T-helper 17 cell (primary cell): ENCODE results near the gene PRRC2B. TPM values are rescaled to one million over a fixed set of nuclear protein-coding genes. Genes with fewer than 3 reads are reported as not detected.
A peak's percentile ranks its signal among the peaks of the same experiment; 100 is the strongest.

Experiments
- ATAC-seq: fragments of 150-1000 bp; cut with Tn5 transposase; 2 replicates; pipeline ENCODE4 v1.10.0; 2021; ENCODE audit warnings: mild to moderate bottlenecking, moderate library complexity
- DNase-seq, 3 donors: peaks; one replicate each; pipeline versions ENCODE4 v3.0.0 to v3.0.0-alpha.2; 2020 to 2021
- H3K9me3 ChIP-seq: one replicate; pipeline ENCODE4 v1.7.0; 2013; ENCODE audit warnings: low read length, mild to moderate bottlenecking; ENCODE audit not compliant: control insufficient read depth, poor library complexity, severe bottlenecking
- H3K27ac Mint-ChIP-seq: one replicate; pipeline ENCODE4 v1.8.0; 2022; ENCODE audit warnings: mild to moderate bottlenecking, moderate library complexity, mixed read lengths
- H3K27me3 Mint-ChIP-seq: one replicate; pipeline ENCODE4 v1.8.0; 2022; ENCODE audit warnings: mixed read lengths
- H3K36me3 Mint-ChIP-seq: one replicate; pipeline ENCODE4 v1.8.0; 2022; ENCODE audit warnings: low read depth, mixed read lengths
- H3K4me1 Mint-ChIP-seq: one replicate; pipeline ENCODE4 v1.8.0; 2022; ENCODE audit warnings: mild to moderate bottlenecking, mixed read lengths
- H3K4me3 Mint-ChIP-seq: one replicate; pipeline ENCODE4 v1.8.0; 2022; ENCODE audit warnings: mild to moderate bottlenecking, moderate library complexity, mixed read lengths
- total RNA-seq, 4 donors: library from RNA in 2 of 4; stranded (reverse) in 2 of 4; gene quantifications; one replicate each; pipeline ENCODE4 v1.2.3 and lab custom pipeline; 2022 to 2026

The PRRC2B gene
- total RNA-seq, 2 donors from 2014 or later: 193 to 241 TPM

GRCh38 chr9:131406563-131407436 lies 12.9 kb downstream of the PRRC2B start:
- H3K4me1 Mint-ChIP-seq: peaks cover 62% of the 10 kb centered on the region
- no peak for DNase-seq
- no peaks in the 10 kb centered on the region for H3K27me3 Mint-ChIP-seq
- peak overlapping the region; percentile 96 for H3K27ac Mint-ChIP-seq
- no peaks in the 10 kb centered on the region for H3K9me3 ChIP-seq
- peak overlapping the region; percentile 87 for H3K4me3 Mint-ChIP-seq
- H3K36me3 Mint-ChIP-seq: no peaks in the 10 kb centered on the region
- ATAC-seq: peak; percentile 24

DNA sequence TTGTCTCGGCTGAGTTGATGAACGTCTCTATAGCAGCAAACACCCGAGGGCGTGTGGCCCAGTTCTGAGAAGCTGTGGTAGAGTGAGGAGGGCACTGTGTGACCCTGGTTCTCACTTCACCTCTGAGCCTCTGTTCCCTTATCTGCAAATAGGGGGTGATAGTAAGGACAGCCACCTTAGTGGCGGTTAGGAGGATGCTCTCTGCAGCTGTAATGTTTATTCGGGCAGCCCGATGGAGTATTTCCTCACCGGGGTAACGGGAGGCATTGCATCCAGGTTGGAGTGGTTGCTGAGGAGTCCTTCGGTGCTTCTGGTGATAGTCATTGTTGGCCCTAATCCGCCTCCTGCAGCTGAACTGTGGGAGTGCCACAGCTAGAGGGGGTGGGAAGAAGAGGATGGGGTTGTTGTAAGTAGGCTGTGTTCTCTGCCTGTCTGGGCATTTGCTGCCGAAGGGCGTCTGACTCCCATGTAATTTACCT lies 13.9 kb downstream of the PRRC2B start:
- no peaks in the 10 kb centered on the region for H3K9me3 ChIP-seq
- Mint-ChIP-seq H3K4me1 (peaks cover 62% of the 10 kb centered on the region), H3K4me3 (peak overlapping the region; percentile 87), H3K36me3 (peaks cover 2% of the 10 kb centered on the region), H3K27ac (peak overlapping the region; percentile 96), H3K27me3 (no peaks in the 10 kb centered on the region)
- DNase-seq (peak in 2 of 3 donors; percentile 32 to 36), ATAC-seq (peak; percentile 77)

DNA sequence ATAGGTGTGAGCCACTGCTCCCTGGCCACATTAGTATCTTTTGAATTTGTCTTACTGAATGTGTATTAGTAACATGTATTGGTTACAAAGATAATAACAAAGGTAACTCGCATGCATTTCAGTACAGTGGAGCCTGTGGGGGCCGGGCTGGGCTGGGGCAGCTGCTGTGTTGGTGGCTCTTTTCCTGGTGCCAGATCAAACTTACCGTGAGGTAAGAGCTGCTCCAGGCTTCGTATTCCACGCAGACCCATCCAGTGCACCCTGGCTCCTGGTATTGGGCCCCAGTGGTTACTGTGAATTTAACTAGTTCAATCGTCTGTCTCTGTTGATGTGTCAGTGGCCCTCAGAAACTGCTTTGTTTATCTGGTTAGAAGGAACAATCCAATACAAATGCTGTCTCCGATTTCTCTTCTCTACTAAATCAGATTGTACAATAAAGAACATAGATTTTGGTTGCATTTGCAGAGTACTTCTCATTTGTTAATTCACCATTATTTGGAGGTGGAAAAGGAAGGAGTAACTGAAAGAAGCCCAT lies 15.6 kb downstream of the PRRC2B start:
- H3K27me3 Mint-ChIP-seq: no peaks in the 10 kb centered on the region

GRCh38 chr9:131410044-131410491 lies 16.2 kb downstream of the PRRC2B start:
- H3K9me3 ChIP-seq: no peaks in the 10 kb centered on the region
- ATAC-seq (peak; percentile 48), DNase-seq (peak in 2 of 3 donors; percentile 18 to 25)
- no peaks in the 10 kb centered on the region for H3K27me3 Mint-ChIP-seq
- peaks cover 66% of the 10 kb centered on the region for H3K4me1 Mint-ChIP-seq
- H3K27ac Mint-ChIP-seq: peak overlapping the region; percentile 94
- peak overlapping the region; percentile 89 for H3K4me3 Mint-ChIP-seq
- peaks cover 5% of the 10 kb centered on the region for H3K36me3 Mint-ChIP-seq

More for the DNA sequence above, 15.6 kb downstream of the PRRC2B start:
- peak overlapping the region; percentile 94 for H3K27ac Mint-ChIP-seq
- H3K4me3 Mint-ChIP-seq: peak overlapping the region; percentile 89
- ATAC-seq (no peak), DNase-seq (no peak)
- H3K4me1 Mint-ChIP-seq: peaks cover 67% of the 10 kb centered on the region
- H3K36me3 Mint-ChIP-seq: peaks cover 5% of the 10 kb centered on the region
- no peaks in the 10 kb centered on the region for H3K9me3 ChIP-seq

GRCh38 chr9:131411719-131412681 lies 18.1 kb downstream of the PRRC2B start:
- DNase-seq (no peak), ATAC-seq (no peak)
- peak overlapping the region; percentile 83 for H3K27ac Mint-ChIP-seq
- H3K4me1 Mint-ChIP-seq: peaks cover 60% of the 10 kb centered on the region
- no peaks in the 10 kb centered on the region for H3K9me3 ChIP-seq
- H3K27me3 Mint-ChIP-seq: no peaks in the 10 kb centered on the region
- peak overlapping the region; percentile 28 for H3K4me3 Mint-ChIP-seq
- peaks cover 5% of the 10 kb centered on the region for H3K36me3 Mint-ChIP-seq

- Mint-ChIP-seq H3K27ac (peak overlapping the region; percentile 91), H3K4me1 (peaks cover 67% of the 10 kb centered on the region), H3K27me3 (no peaks in the 10 kb centered on the region), H3K36me3 (peaks cover 8% of the 10 kb centered on the region), H3K4me3 (no peak overlapping the region)
- ATAC-seq (no peak), DNase-seq (no peak)
- no peaks in the 10 kb centered on the region for H3K9me3 ChIP-seq
These were observed 22.6 kb downstream of the PRRC2B start for GRCh38 chr9:131416509-131416908.

GRCh38 chr9:131417264-131418142 lies 23.6 kb downstream of the PRRC2B start:
- Mint-ChIP-seq H3K4me3 (peak overlapping the region; percentile 75), H3K27ac (peak overlapping the region; percentile 91), H3K36me3 (peaks cover 6% of the 10 kb centered on the region), H3K4me1 (peaks cover 65% of the 10 kb centered on the region), H3K27me3 (no peaks in the 10 kb centered on the region)
- peak; percentile 26 for ATAC-seq
- no peak for DNase-seq
- no peaks in the 10 kb centered on the region for H3K9me3 ChIP-seq

GRCh38 chr9:131418143-131419025 lies 24.5 kb downstream of the PRRC2B start:
- ATAC-seq: peak; percentile 18
- no peaks in the 10 kb centered on the region for H3K27me3 Mint-ChIP-seq

GRCh38 chr9:131419026-131419614 lies 25.2 kb downstream of the PRRC2B start:
- Mint-ChIP-seq H3K4me1 (peaks cover 65% of the 10 kb centered on the region), H3K27ac (peak overlapping the region; percentile 91), H3K36me3 (peaks cover 4% of the 10 kb centered on the region), H3K27me3 (no peaks in the 10 kb centered on the region), H3K4me3 (peak overlapping the region; percentile 63)
- DNase-seq: no peak
- ATAC-seq: peak; percentile 36
- no peaks in the 10 kb centered on the region for H3K9me3 ChIP-seq

More at GRCh38 chr9:131418143-131419025, 24.5 kb downstream of the PRRC2B start:
- Mint-ChIP-seq H3K4me3 (peak overlapping the region; percentile 75), H3K36me3 (peaks cover 6% of the 10 kb centered on the region), H3K4me1 (peaks cover 69% of the 10 kb centered on the region), H3K27ac (peak overlapping the region; percentile 91)
- no peak for DNase-seq
- no peaks in the 10 kb centered on the region for H3K9me3 ChIP-seq

- Mint-ChIP-seq H3K4me3 (peak overlapping the region; percentile 76), H3K36me3 (peaks cover 3% of the 10 kb centered on the region), H3K27me3 (no peaks in the 10 kb centered on the region), H3K27ac (peak overlapping the region; percentile 91), H3K4me1 (peaks cover 68% of the 10 kb centered on the region)
- H3K9me3 ChIP-seq: no peaks in the 10 kb centered on the region
- ATAC-seq (no peak), DNase-seq (no peak)
These were observed 25.8 kb downstream of the PRRC2B start for GRCh38 chr9:131419716-131420115.

DNA sequence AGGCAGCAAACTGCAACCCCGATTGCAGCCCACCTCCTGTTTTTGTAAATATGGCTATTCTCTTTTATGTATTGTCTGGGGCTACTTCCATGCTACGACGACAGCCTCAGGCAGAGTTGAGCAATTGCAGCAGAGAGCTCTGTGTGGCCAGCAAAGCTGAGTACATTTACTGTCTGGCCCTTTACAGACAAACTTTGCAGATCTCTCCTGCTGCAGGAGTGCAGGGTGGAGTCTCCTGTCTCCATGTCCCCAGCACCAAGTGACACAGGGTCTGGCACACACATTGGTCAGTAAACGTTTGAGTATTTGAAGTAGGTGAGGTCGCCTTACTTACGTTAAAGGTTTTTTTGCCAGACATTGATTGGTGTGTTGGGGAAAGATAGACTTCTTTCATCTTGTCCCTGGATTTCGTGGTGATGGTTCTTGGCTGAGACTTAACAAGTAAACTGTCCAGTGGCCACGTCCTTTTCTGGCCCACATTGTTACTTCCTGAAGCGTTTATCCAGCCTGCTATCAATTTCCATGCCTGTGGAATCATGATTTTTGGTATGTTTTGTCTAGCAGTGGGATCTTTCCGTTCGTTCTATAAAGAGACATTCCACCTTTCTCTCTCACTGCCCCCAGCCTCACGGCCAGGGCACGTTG lies 27.2 kb downstream of the PRRC2B start:
- H3K36me3 Mint-ChIP-seq: peaks cover 3% of the 10 kb centered on the region
- H3K27ac Mint-ChIP-seq: peak overlapping the region; percentile 79
- no peak for ATAC-seq

More for the DNA sequence above, 27.2 kb downstream of the PRRC2B start:
- Mint-ChIP-seq H3K4me3 (no peak overlapping the region), H3K27me3 (no peaks in the 10 kb centered on the region), H3K4me1 (peaks cover 65% of the 10 kb centered on the region)
- no peak for DNase-seq
- H3K9me3 ChIP-seq: no peaks in the 10 kb centered on the region
